ENCODE results near the gene SLC13A4.
A peak's percentile ranks its signal among the peaks of the same experiment; 100 is the strongest.
"Not testable (repeated sequence)": the region's sequence is repeated elsewhere in the genome, so short reads cannot be mapped to it uniquely, and the experiment has no call there.

SLC13A4 gene

DNA sequence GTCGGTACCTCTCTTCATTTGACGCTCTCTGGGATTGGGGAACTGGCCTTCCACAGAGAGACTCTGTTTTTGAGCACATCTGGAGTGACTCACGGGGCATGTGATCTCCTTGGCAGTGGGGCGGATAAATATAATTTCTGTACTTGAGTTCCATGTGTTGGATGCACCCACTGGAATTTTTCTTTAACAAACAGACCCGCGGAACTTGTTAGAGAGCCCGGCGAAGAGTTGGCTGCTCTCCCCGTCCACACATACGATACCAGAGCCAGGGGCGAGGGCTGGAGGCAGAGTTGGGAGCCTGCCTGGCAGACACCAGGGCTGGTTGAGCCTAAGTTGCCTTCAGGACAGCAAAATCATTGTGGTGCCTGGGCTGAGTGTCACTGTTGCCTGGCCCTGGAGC lies 20.8 kb upstream of the SLC13A4 start, which contains the start of gene FAM180A:
Gene FAM180A (minus strand): TSS at position 44 of the 400 bp plus-strand sequence. CDS start 233 bp downstream, outside the sequence.
- DNase-seq = no peak

DNA sequence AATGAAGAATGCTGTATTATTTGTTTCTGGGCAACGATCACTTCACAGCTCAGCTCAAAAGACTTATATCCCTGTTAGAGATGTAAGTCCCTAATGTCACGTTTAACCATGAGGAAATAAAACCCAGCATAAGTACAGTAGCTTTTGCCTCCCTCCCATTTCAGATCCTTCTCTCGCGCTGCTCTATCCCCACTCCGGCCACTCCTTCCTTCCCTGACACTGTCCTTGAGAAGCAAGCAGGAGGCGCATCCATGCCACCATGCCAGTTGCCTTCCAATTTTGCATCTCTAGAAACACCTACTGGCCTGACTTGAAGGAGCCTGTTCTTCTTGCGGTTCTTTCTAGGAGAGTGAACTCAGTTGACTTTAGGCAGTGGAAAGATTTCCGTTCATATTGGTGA lies 19.4 kb upstream of the SLC13A4 start:
- no peak for DNase-seq

DNA sequence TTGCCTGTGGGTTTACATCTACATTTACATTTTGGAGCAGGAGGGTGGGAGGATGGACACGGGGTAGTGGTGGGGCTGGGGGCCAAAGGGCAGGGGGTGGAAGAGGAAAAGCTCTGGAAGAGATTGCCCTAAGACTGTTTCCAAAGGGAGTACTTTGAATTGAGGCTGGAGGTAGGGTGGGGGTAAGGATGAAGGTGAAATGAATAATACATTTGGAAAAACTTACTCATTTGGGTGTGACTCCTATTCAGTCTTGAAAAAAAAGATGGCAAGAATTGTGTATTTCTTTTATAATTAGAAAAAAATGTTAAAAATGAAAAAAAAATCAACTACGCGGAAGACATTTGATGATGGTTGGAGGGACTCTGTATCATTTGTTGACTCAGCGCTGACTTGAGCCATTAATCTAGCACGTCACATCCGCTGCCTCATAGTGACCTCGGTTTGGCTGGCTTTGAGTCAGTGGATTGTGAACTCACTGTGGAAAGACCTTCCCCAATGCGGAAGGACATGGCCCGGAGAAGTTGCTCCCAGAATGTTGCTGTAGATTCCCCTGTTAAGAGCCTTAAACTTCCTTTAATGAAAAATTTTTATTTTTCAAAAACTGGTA lies 17.8 kb upstream of the SLC13A4 start:
- DNase-seq = no peak

DNA sequence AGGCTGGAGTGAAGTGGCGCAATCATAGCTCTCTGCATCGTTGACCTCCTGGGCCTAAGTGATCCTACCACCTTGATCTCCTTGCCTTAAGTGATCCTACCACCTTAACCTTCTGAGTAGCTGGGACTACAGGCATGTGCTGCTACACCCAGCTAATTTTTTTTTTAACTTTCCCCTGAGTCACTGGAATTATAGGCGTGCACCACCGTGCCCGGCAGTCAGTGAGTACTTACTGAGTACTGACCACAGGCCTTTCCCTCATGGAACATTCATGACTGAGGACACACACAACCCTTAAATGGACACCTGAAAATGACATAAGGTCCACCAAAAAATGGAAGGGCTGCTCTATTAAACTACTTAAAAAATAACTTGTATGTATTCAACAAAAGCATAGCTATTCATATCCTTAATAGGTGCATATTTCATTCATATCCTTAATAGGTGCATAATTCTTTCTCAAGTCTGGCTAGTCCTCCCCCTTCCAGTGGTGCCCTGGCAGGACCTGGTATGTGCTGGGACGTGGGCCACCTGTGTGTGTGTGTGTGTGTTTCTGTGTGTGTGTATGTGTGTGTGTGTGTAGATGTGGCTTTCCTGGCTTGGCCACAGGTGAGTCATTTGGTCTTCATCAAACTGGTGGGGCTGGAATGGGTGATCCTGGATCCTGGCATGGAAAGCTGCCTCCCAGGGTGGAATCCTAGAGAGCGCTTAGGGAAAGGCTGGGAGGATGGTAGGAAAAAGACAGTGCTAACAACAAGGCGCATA lies 17.1 kb upstream of the SLC13A4 start:
- DNase-seq = no peak

DNA sequence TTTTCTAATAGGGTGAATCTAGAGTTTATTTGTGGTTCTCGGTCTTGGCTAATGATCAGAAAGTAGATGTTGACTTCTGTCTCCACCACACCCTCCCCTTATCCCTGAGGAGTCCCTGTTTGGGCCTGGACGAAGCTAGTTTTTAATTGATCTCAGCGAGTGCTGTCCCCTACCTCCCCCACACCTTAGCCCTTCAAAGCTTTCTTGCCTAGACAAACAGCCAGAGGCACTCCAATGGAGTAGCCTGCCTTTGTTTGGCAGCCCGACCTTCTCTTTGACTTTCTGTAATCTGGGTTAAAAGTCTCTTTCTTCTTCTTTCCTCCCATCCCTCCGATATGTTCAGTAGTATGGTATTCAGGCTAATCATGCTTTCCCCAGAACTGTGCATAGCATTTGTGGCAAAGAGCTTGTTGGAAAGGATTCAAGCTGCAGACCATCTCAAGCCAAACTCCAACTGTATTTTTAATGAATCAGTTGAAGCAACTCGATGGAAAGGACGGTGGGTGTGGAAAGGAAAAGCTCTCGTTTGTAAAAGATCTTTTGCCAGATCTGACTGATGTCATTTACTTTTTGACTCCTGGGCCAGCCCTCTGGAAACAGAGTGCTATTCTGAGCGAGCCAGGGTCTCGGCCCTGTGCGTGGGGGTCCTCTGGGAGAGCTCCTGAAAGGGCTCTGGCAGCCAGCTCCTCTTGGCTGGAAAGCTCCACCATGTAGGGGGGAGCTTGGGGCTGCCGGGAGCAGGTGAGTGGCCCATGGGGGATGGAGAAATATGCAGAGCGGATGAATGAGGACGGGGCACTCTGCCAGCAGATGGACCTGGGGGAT lies 16.1 kb upstream of the SLC13A4 start:
- DNase-seq = no peak

DNA sequence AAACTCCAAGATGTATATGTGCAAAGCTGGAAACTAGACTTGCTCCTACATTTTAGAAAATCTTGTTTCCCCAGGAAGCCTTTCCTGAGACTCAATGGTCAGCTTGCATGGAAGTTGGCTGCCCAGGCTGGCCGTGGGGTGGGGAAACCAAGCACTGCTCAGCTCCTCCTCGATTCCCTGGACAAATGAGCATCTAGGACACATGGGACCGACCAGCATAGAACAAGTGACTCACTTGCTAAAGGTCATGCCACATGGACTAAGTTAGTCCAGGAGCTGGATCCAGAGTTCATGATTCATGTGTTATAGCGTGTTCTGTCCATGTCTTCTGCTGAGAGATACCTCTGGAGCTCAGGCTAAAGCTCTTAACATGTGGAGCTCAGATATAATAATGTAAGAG lies 14.4 kb upstream of the SLC13A4 start:
- DNase-seq = no peak

DNA sequence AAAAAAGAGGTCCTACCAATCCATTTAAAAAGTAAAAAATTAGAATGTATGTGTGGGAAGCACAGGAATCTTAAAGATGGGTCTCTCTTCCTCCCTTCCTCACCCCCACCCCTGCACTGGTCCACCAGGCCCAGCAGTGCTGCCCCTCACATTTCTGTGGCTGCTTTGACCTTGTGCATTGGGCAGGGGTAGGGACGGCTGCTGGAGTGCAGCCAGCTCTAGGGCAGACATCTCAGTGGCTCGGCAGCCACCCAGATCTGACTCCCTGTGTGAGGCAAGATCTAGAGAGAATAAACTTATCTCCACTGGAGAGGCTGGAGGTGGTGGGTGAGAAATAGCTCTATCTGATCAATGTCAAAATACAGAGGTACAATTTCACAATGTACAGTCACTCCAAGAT lies 13.9 kb upstream of the SLC13A4 start:
- no peak for DNase-seq

DNA sequence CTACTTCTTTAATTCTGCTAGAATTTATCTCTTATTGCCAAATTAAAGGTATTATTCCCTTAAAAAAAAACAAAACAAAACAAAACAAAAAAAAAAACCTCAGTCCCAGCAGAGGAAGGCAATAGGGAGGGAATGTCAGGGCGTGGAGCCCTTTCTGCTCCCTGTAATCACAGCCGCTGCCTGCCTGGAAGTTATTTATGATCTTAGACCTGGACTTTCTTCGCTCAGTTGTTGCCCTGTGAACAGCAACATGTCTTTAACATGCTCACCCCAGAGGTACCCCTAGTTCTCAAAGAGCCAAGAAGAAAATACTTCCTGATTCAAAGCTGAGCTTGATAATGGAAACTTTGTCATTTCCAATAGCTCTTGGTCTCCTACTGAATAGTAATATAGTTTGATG lies 12.9 kb upstream of the SLC13A4 start:
- DNase-seq = no peak

DNA sequence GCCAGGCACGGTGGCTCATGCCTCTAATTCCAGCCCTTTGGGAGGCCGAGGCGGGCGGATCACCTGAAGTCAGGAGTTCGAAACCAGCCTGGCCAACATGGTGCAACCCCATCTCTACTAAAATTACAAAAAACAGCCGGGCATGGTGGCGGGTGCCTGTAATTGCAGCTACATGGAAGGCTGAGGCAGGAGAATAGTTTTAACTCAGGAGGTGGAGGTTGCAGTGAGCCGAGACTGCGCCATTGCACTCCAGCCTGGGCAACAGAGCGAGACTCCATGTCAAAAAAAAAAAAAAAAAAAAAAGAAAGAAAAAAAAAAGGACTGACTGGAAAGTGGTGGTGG lies 9.3 kb upstream of the SLC13A4 start:
- not testable (repeated sequence) for DNase-seq

DNA sequence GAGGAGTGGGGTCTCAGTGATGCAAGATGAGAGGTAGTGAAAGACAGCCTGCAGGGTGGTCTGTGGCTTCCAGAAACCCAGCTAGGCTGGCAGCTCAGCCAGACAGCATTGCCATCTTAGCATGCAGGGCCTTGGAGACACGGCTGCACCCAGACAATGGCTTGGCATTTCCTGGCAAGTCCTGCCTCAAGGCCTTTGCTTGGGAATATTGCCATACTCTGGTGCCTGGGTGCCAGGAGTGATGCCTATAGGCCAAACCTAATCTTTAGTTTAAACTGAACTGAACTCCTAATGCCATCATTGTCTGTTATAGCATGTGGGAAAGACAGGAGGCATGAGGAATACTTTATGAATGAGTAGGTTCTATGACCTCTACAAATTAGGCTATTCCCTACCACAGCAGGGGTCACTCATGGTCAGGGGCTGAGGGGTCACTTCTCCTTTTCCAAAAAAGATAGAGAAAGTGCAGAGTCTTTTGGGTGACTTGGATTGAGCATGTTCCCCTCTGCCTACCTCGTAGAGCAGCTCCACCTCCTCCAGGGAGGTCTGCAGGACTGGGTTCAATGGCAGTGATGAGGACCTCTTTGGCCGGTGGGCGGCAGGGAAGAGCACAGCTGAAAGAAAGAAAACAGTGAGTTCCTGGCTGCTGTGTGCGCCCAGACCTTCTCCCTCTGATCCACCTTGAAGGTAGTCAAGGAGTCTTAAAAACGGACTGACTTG lies 8.8 kb upstream of the SLC13A4 start:
- DNase-seq = no peak

DNA sequence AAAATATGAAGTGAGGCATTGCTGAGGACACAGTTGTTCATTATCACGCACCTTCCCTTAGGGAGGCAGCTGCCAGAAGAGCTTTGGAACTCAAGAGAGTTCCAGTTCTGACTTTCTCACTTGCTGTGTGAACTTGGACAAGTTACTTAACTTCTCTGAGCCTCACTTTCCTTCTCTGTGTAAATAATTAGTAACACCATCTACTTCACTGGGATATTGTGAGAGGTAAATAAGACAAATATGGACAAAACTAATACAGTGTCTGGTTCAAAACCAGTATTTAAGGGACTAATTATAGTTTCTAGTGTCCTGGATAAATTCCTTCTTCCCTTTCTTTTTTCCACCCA lies 6.3 kb upstream of the SLC13A4 start:
- no peak for DNase-seq

DNA sequence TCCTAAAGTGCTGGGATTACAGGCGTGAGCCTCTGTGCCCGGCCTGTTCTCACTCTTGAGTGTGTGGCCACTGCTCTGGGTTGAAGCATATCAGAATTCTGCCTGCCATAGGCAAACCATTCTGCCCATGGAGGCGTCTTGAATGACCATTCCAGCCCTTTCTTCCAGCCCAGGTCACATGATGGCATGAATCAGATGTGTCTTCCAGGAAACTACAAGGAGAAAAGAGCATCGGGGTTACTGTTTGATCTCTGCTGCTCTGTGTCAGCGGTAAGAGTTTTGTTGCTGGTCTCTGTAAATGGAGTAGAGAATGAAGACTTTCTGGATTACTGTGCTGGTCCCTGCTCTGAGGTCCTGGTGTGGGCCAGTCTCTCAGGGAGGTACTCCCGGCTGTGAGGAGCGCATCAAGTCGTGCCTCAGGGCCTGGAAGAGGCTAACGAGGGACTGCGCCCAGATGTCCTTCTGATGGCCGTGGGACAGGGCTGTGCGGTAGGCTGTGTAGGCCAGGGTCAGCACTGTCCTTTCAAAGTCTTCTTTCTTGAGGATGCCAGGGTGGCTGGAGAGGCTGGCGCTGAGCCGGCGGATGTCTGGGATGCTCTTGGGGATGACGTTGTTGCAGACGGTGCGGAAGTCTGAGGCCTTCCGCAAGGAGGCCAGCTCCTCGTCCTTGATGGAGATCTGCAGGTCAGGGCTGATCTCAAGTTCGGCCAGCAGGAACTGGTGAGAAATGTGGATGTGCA lies 5.8 kb upstream of the SLC13A4 start:
- DNase-seq = no peak

DNA sequence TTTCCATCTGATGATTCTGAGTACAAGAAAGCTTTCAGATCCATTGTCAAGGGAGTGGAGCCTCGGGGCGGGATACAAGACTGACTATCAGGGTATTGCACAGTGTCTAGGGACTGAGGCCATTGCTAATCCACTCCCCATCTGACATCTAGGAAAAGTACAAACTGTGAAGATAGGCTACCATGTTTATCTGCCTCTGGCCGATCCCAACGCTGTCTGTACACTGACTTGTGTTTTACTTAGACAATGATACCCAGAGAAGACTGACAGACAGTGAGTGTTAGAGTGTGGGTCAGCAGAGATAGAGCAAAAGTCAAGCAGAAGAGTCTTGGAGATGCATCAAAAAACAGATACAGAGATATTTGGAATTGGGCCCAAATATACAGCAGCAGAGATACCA lies 3.1 kb upstream of the SLC13A4 start:
- DNase-seq = no peak

DNA sequence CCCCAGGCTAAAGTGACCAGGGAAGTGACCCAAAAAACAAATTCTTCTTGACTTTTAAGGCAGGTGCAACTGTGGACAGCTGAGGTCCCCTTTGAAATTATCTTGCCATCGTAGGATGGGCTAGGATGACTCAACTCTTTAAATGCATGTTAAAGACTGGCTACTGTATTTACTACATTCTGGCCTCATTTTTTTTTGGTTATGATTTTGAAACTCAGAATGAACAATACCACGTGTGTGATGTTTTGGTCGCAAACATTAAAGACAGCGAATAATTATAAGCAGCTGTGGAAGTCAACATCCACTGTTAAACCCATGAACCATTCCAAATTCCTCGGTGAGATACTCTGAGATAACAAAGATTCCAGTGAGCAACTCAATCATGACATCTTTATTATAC lies 1.2 kb upstream of the SLC13A4 start:
- DNase-seq = no peak

DNA sequence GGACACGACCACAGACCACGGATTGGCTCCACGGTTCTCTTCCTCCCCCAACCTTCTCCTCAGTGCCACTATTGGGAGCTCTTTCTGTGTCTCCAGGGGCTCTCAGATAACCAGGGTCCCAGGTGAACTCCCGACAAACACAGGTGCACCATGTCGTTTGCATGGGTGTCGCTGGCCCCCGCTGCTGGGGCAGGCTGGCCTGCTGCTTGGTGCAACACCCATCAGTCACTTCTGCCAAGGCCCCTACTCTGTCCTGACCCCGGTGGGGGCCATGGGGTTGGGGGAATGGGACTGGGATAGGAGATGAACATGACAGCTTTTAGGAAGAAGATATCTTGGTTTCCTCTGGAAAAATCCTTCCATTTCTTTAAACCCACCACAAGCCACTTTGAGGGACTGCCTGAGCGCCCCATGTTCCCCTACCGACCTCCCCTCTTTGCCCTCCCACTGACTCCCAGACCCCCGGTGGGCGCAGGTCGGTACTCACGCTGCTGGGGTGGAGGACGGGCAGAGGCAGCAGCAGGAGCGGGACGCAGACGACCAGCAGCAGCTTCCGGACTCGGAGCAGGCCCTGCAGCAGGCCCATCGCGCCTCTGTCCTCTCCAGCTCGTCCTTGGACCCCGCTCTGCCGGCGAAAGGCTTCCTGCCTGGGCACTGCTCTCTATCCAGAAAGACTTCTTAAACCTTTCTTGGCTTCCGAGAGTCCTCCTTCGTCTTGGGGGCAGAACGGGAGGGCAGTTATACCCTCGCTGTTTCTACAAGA lies 894 bp downstream of the SLC13A4 start:
- DNase-seq = no peak

DNA sequence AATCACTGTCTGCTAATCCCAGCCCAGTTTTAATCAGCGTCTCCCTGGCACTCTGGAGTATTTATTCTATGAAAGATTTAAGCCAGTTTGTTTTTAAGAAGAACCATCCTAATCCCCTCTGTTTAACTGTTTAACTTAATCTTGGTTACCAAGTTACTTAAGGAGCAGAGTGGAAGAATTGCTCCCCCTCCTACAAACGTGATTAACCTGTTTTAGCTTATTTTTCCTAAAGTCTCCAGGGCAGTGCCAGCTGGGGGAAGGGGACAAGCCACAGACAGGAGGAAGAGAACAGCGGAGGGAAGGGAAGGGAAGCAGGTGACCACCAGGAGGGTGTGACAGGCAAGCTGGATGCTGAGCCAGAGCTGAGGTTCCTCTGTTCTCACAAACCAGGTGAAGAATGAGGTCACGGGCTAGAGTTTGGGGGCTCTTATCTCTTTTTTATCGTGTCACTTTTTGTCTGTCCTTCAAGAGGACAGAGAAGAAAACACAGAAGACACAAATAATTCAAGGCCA lies 1.7 kb downstream of the SLC13A4 start:
- no peak for DNase-seq

DNA sequence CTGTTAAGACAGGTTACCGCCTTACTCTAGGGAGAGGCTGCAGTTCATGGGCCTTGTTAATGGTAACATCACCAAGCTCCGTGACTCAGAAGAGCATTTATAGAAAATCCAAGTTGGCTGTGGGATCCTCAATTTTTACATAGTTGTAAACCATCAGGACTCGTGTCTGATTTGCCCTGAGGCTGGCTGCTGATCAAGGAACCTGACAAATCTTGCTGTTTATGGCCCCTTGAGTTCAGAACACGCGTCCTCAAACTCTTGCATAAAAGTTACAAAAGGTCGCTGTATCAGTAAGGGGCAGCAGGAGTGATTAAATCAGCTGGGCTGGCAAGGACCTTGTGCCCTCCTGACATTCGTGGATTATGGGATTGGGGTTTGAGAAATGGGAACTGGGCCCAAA lies 4.6 kb downstream of the SLC13A4 start:
- no peak for DNase-seq

DNA sequence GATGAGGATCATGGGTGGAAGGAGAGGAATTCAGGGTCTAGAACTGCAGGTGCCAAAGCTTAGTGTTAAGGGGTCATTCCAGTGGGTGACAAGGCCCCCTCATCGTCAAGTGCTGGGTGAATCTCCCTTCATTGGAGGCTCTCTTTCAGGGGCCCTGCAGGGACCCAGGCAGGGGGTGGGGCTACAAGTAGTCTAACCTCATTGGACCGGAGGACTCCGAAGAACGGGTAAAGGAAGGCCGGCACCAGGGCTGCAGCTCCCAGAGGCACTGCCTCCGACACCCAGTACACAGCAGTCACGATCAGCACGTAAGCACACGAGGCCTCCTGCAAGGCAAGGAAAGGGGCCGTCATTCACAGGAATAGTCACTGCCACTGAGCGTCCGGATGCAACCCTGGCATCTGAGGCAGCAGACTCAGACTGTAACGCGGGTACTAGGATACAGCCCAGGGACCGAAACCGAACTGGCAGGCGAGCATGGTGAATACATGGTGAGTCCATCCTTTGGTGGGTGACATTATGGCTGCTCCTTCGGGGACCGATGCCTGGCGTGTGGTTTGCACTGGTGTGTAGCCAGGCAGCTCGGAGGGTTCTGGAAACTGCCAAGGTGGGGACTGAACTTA lies 6.7 kb downstream of the SLC13A4 start:
- DNase-seq = no peak

DNA sequence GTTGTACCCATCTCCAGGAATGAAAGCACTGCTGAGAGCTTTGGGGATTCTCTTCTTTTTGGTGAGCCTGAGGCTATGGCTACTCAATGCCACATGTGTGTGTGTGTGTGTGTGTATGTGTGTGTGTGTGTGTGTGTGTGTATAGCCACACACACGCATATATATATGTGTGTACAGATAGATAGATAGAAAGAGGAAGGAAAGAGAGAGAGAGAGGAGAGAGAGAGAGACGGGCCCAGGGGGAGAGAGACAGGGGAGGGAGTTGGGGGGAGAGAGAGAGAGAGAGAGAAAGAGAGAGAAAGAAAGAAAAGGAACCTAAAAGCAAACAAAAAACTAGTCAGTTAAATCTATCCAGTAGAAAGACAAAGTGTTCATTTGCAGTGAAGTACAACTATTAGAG lies 8.3 kb downstream of the SLC13A4 start:
- DNase-seq = peak; percentile 32

DNA sequence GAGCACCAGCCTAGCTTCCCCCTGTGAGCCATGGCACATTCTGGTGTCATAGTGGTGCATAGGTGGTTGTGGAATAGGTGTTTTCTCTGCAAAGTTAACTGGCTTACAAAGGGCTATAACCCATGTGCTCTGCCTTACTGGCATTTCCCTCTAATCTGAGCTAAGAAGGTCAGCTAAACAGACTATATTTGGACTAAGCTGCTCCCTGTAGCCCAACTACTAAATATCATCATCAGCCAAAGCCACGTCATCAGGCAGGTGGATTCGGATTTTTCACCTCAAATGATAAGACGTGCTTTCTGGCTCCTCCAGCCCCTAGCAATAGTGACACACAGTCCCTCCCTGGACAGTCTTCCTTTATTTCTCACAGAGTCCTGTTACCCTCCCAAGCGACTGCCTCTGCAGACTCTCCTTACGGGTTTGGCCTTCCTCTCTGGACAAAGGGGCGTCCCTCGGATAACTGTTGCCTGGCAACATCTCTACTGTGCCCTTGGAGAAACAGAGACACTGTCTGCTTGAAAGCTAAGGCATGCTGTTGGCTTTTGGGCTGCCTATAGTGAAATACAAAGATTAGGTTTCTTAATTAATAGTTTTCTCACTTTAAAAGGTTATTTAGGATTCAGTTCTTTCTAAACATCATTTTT lies 9.1 kb downstream of the SLC13A4 start:
- DNase-seq = no peak

DNA sequence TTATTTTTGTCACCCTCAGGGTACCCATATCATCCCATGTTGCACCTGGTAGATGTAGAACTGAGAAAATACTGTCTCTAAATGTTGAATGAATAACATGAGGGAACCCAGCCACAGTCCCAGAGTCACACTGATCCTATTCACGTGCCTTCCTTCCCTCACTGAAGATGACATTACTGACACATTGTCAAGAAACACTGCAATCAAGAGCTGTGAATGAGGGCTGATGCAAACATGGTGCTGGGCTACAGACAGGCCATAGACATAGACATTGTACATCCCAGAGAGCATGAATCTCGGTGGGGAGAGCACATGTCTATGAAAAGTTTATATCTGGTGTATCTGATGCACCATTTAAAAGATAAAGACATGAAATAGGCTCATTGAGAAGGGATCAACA lies 9.8 kb downstream of the SLC13A4 start:
- no peak for DNase-seq
